Measurements from ENCODE around the gene DENND11. TPM values are rescaled to one million over a fixed set of nuclear protein-coding genes. Genes with fewer than 3 reads are reported as not detected.

DENND11 gene
- total and polyA plus RNA-seq, 2 donors (not counting 1 experiment from before 2014, with no cell fraction given): 26.4 to 79.5 TPM

DNA sequence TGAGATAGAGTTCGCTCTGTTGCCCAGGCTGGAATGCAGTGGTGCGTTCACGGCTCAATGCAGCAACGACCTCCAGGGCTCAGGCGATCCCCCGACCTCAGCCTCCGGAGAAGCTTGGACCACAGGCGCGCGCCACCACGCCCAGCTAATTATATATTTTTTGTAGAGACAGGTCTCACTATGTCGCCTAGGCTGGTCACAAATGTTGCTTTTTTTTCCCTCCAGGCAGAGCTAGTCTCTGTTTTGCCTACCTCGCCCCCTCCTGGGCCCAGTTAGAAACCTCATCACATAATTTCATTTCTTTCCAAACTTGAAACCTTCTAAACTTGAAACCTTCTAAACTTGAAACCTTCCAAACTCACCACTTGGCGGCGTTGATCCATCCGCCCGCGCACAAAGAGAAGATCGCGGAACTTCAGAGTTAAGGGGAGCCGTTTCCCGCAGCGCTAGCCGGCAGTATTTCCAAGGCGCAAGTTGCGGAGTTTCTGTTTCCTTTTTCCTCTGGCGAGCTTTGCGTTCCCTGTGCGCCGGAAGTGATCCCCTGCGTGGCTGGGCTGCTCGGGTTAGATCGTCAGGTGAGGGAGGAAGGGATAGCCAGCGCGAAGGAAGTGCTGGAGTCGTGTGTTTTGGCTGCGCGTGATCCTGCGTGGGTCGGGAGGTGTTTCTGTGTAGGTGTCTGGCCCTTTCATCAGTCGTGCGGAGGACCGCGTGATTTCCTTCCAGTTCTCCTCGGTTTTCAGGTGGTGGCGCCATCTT, 36.0 kb upstream of the DENND11 start, which contains the start of gene SSBP1:
SSBP1 (plus strand) TSS at position 523 of the 756 bp plus-strand sequence. CDS start 809 bp downstream, outside the sequence.
- Histone ChIP-seq H3K36me3 (replicated peaks in 1 of 2; ENCODE audit: control extremely low read depth in 1 of 2, control insufficient read depth in 1 of 2, extremely low read depth in 1 of 2, insufficient read depth in 2 of 2, low read length in 1 of 2) (peaks cover 6 to 26% of the 10 kb centered on the region in 2 experiments), H3K9me3 (ENCODE audit: control extremely low read depth in 1 of 3, control insufficient read depth in 2 of 3, insufficient read depth in 1 of 3, low read length in 2 of 3) (no peaks in the 10 kb centered on the region), H4K20me1 (ENCODE audit: control insufficient read depth, insufficient read depth, low read length, poor library complexity, severe bottlenecking) (no peaks in the 10 kb centered on the region), H3K4me3 (ENCODE audit: control extremely low read depth in 1 of 5, extremely low read depth in 1 of 5, insufficient read depth in 1 of 5, low read depth in 2 of 5, low read length in 4 of 5) (peak within 1 kb of the TSS; percentile 66 to 93 (median 90)), H3K27ac (ENCODE audit: low read length in 2 of 2) (peak within 1 kb of the TSS; percentile 84 to 92), H2AFZ (ENCODE audit: insufficient read depth, low read depth, low read length, poor library complexity, severe bottlenecking) (peak within 1 kb of the TSS; percentile 79), H3K79me2 (ENCODE audit: control insufficient read depth, insufficient read depth, low read length) (peaks cover 29% of the 10 kb centered on the region), H3K9ac (ENCODE audit: low read length) (peak within 1 kb of the TSS; percentile 72), H3K4me1 (ENCODE audit: control insufficient read depth in 2 of 2, insufficient read depth in 2 of 2, low read length in 2 of 2) (peaks cover 19 to 20% of the 10 kb centered on the region in 2 donors), H3K27me3 (replicated peaks in 1 of 4; ENCODE audit: control extremely low read depth in 1 of 4, control insufficient read depth in 3 of 4, insufficient read depth in 4 of 4, low read length in 3 of 4) (no peaks in the 10 kb centered on the region), H3K4me2 (replicated peaks; ENCODE audit: low read depth, low read length, poor library complexity, severe bottlenecking) (peak within 1 kb of the TSS; percentile 61)
- WGBS (ENCODE audit: insufficient coverage): under 1% methylated on average over 40 of the region's 46 CpGs
- intact Hi-C loops (cut with micrococcal nuclease): loop anchor here (1.0 to 5.0 kb wide), 7 partner anchors 37 to 1561 kb away; partner anchors contain the start of genes AGK, BRAF and KDM7A
- Mint-ChIP-seq H3K9me3 (ENCODE audit: insufficient read depth) (no peaks in the 10 kb centered on the region), H3K4me1 (peaks cover 37% of the 10 kb centered on the region), H3K27ac (peak within 1 kb of the TSS; percentile 97), H3K4me3 (peak within 1 kb of the TSS; percentile 95), H3K27me3 (no peaks in the 10 kb centered on the region)
- DNase-seq (peak; percentile 97), ATAC-seq (ENCODE audit: low read depth) (peak; percentile 86)
- ChIA-PET POLR2A (interaction anchor here (0.7 to 2.2 kb wide), 5 partner anchors 36 to 1260 kb away, joined by 3 to 21 read pairs (median 3); partner anchors contain the start of genes DENND11 and MRPS33), CTCF (interaction anchor here (0.7 to 7.6 kb wide), 18 partner anchors 11 to 1065 kb away, joined by 3 to 66 read pairs (median 4); partner anchors contain the start of genes ADCK2, DENND11, MRPS33 and WEE2)
- TF ChIP-seq CTCF (IDR thresholded peaks at IDR 0.05) (peak; percentile 92), EZH2 (IDR thresholded peaks at IDR 0.05; ENCODE audit: borderline replicate concordance, insufficient read depth, low read depth, low read length, poor library complexity, severe bottlenecking) (no peak)
